Stimulated activated CD8-positive, alpha-beta memory T cell treated with anti-CD3 and anti-CD28 coated beads, Interleukin-15, amount 100 ng/mL, for 24 hours (primary cell): ENCODE data around the gene CALML4.

Experiments
- DNase-seq: peaks from one replicate; pipeline ENCODE4 v3.0.0-alpha.2; 2020; ENCODE audit warnings: low read depth

Gene CALML4

DNA sequence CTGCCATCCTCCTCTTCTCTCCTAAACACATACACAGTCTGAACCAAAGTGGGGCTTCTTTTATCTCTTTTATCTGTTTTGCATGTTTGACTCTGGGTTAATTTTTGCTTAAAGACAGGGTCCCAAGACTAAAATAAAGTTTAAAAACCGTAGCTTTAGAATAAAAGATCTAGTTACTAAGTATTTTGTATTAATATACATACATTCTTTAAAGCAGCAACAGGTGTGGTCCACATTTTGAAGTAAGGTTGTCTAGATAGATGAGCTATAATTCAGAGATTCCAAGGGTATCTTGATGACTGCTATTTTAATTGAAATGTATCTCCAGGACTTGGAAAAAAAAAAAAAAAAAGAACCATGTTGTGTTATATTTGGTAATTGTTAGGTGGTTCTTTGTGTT is 61.3 kb downstream of the CALML4 start:
- DNase-seq, result no peak

DNA sequence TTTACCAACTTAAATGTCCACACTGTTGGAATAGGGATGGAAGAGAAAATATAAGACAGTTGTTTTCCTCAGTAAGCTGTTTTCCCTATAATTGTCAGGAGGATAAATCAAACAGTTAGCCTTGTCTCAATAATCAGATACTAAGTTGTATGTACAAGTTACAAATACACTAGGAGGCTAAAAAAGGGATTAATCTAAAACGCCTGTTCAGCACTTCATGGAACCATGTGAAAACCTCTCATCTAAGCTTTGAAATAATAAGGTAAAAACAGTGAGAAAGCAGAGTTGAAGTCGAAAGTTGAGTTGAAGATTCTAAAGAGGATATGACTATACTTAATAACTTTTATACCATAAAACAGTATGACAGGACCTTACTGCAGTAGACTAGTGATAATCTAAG is 62.0 kb downstream of the CALML4 start:
- no peak for DNase-seq
